PFSK-1 (cell line): ENCODE results near the gene TNFRSF4.

ENCODE experiments used
- FOXP2 ChIP-seq: optimal IDR thresholded peaks from 2 replicates; pipeline ENCODE3; 2011; ENCODE audit warnings: borderline replicate concordance, control low read depth, inconsistent platforms; ENCODE audit not compliant: insufficient read depth; ENCODE audit errors: extremely low read length, extremely low read depth
- POLR2AphosphoS5 ChIP-seq: IDR thresholded peaks from 2 replicates; pipeline ENCODE4 v1.6.1; 2012; ENCODE audit warnings: low read depth, mild to moderate bottlenecking, control low read depth, low read length, moderate library complexity
- SIN3A ChIP-seq: IDR thresholded peaks from 2 replicates; pipeline ENCODE4 v1.6.1; 2012; ENCODE audit warnings: mild to moderate bottlenecking, low read length, moderate library complexity, borderline replicate concordance; ENCODE audit not compliant: insufficient read depth
- TAF1 ChIP-seq: IDR thresholded peaks from 2 replicates; pipeline ENCODE4 v1.6.1; 2012; ENCODE audit warnings: low read length, control low read depth, borderline replicate concordance; ENCODE audit not compliant: insufficient read depth
- TF ChIP-seq, protein P1 (sequence below), 2 experiments: IDR thresholded peaks; 2 replicates each; pipeline versions ENCODE4 v1.6.1 to v1.8.0; 2011 to 2012; ENCODE audit warnings: low read depth in 2 of 2, low read length in 2 of 2, control low read depth in 1 of 2, inconsistent platforms in 1 of 2, mild to moderate bottlenecking in 1 of 2, moderate library complexity in 1 of 2; ENCODE audit not compliant: insufficient read depth in 1 of 2

DNA sequence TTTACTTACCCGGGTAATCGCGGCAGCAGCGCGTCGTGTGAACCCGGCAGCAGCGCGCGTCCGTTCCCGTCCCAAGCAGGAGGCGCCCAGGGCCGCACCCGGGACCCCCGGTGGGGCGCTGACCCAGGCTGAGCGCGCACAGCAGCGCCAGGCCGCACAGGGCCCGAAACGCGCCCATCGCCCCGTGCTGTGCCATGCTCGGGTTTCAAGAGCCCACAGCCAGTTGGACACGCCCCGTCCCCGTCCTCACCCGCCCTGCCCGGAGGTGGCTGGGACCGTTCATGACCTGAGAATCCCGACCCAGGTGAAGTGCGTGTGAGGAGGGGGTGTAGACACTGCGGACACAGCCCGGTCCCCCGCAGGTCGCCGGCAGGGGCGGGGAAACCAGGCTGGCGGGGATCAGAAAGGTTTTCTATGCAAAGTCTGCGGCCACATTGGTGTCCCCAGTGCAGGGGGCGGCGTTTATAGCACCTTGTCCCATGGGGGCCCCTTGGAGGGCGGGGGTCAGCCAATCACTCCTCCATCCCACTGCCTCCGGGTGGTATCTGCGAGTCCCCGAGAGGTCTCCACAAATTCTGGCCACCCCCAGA lies 7.5 kb downstream of the TNFRSF4 start, which contains the start of gene TNFRSF18:
- TF ChIP-seq, protein P1, sequence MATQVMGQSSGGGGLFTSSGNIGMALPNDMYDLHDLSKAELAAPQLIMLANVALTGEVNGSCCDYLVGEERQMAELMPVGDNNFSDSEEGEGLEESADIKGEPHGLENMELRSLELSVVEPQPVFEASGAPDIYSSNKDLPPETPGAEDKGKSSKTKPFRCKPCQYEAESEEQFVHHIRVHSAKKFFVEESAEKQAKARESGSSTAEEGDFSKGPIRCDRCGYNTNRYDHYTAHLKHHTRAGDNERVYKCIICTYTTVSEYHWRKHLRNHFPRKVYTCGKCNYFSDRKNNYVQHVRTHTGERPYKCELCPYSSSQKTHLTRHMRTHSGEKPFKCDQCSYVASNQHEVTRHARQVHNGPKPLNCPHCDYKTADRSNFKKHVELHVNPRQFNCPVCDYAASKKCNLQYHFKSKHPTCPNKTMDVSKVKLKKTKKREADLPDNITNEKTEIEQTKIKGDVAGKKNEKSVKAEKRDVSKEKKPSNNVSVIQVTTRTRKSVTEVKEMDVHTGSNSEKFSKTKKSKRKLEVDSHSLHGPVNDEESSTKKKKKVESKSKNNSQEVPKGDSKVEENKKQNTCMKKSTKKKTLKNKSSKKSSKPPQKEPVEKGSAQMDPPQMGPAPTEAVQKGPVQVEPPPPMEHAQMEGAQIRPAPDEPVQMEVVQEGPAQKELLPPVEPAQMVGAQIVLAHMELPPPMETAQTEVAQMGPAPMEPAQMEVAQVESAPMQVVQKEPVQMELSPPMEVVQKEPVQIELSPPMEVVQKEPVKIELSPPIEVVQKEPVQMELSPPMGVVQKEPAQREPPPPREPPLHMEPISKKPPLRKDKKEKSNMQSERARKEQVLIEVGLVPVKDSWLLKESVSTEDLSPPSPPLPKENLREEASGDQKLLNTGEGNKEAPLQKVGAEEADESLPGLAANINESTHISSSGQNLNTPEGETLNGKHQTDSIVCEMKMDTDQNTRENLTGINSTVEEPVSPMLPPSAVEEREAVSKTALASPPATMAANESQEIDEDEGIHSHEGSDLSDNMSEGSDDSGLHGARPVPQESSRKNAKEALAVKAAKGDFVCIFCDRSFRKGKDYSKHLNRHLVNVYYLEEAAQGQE (IDR thresholded peaks at IDR 0.05; ENCODE audit: insufficient read depth in 1 of 2, low read depth in 2 of 2, low read length in 2 of 2) = no peak
- no peak for TF ChIP-seq POLR2AphosphoS5
- no peak for TF ChIP-seq TAF1
- no peak for TF ChIP-seq FOXP2
- no peak for TF ChIP-seq SIN3A
